Small intestine (tissue), 7 donors: ENCODE measurements around the gene FAM20C. TPM values are rescaled to one million over a fixed set of nuclear protein-coding genes. Genes with fewer than 3 reads are reported as not detected.

Experiments
- DNase-seq, 2 donors: peaks; one replicate each; pipeline versions ENCODE4 v3.0.0 to v3.0.0-alpha.2; 2013
- FAIRE-seq: peaks from 2 replicates; lab custom pipeline; 2012; peaks lifted over from hg19 to GRCh38; lab: Jason Lieb, UNC
- H3K27ac ChIP-seq, 3 donors: one replicate each; pipeline ENCODE4 v1.5.1; 2013; ENCODE audit warnings: low read length in 2 of 3, mild to moderate bottlenecking in 2 of 3, control low read depth in 1 of 3, inconsistent platforms in 1 of 3, low read depth in 1 of 3, moderate library complexity in 1 of 3
- H3K27me3 ChIP-seq, 3 donors: one replicate each; pipeline ENCODE4 v1.6.1; 2013; ENCODE audit warnings: low read length in 3 of 3, inconsistent platforms in 1 of 3; ENCODE audit not compliant: control insufficient read depth in 3 of 3, insufficient read depth in 3 of 3
- H3K36me3 ChIP-seq, 3 donors: one replicate each; pipeline ENCODE4 v1.6.1; 2013; ENCODE audit warnings: low read length in 3 of 3, inconsistent platforms in 1 of 3, low read depth in 1 of 3, mild to moderate bottlenecking in 1 of 3, moderate library complexity in 1 of 3; ENCODE audit not compliant: control insufficient read depth in 3 of 3, insufficient read depth in 2 of 3
- H3K4me1 ChIP-seq, 3 donors: one replicate each; pipeline ENCODE4 v1.6.1; 2013; ENCODE audit warnings: low read length in 2 of 3, inconsistent platforms in 1 of 3, low read depth in 1 of 3, mild to moderate bottlenecking in 1 of 3, moderate library complexity in 1 of 3; ENCODE audit not compliant: control insufficient read depth in 3 of 3, insufficient read depth in 2 of 3
- H3K4me3 ChIP-seq, 3 donors: one replicate each; pipeline ENCODE4 v1.5.1; 2013; ENCODE audit warnings: low read length in 3 of 3, control low read depth in 1 of 3, inconsistent platforms in 1 of 3, low read depth in 1 of 3, mild to moderate bottlenecking in 1 of 3, moderate library complexity in 1 of 3
- H3K9me3 ChIP-seq, 2 donors: one replicate each; pipeline ENCODE4 v1.6.1; 2013; ENCODE audit warnings: low read depth in 1 of 2, low read length in 1 of 2; ENCODE audit not compliant: control insufficient read depth in 2 of 2, insufficient read depth in 1 of 2
- WGBS, 3 donors: extraction: QIAGEN DNeasy Blood & Tissue Kit; methylation state at CpG; one replicate each; pipeline ENCODE4 v1.1.7; 2013; 5-methylcytosine and 5-hydroxymethylcytosine counted together
- polyA plus RNA-seq, 4 donors: library from polyadenylated mRNA; stranded (reverse) in 3 of 4; unstranded in 1 of 4; fragments of 200-250 nt in 3 of 4; fragments of 120-200 nt in 1 of 4; gene quantifications; one replicate each; pipeline versions ENCODE4 v1.2.1 to v1.2.3, GENCODE V29; 2013
- donor health status: healthy with polysubstance abuse.
- donor health status: control.
- donor health status: control.
- donor health status: Bipolar disorder and iron deficiency.
- donor health status: healthy.

The FAM20C gene
- polyA plus RNA-seq, 4 donors = 19.7 to 69.4 (median 32.1) TPM

DNA sequence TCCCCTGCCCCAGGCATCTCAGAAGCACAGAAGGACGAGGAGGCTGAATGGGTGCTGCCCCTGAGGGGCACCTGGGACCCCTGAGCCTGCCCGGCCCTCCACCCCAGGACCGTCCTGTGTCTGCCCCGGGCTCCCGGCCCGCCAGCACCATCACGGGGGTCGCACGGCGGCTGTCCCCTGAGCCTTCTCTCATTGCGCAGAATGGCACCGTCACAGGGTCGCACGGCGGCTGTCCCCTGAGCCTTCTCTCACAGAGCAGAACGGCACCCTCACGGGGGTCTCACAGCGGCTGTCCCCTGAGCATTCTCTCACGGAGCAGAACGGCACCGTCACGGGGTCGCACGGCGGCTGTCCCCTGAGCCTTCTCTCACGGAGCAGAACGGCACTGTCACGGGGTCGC is 31.5 kb downstream of the FAM20C start:
- Histone ChIP-seq H3K27ac (no peak overlapping the region), H3K27me3 (no peaks in the 10 kb centered on the region), H3K4me1 (peaks cover 0 to 12% (median 2%) of the 10 kb centered on the region in 3 donors), H3K9me3 (no peaks in the 10 kb centered on the region), H3K4me3 (no peak overlapping the region), H3K36me3 (peaks cover 0 to 62% (median 2%) of the 10 kb centered on the region in 3 donors)
- 88 to 89% (median 88%) methylated on average over 27 to 29 of the region's 29 CpGs for WGBS, 3 donors
- FAIRE-seq = no peak
- DNase-seq = no peak

GRCh38 chr7:226281-226895 is 34.0 kb downstream of the FAM20C start:
- no peak overlapping the region for H3K27ac ChIP-seq
- FAIRE-seq (no peak), DNase-seq (no peak)
- WGBS, 3 donors = 81 to 84% (median 82%) methylated on average over 20 to 23 of the region's 23 CpGs
- H3K4me3 ChIP-seq = no peak overlapping the region
- H3K4me1 ChIP-seq = peaks cover 0 to 2% (median 0%) of the 10 kb centered on the region in 3 donors
- no peaks in the 10 kb centered on the region for H3K27me3 ChIP-seq
- H3K9me3 ChIP-seq = no peaks in the 10 kb centered on the region
- peaks cover 0 to 67% (median 2%) of the 10 kb centered on the region in 3 donors for H3K36me3 ChIP-seq

- no peaks in the 10 kb centered on the region for H3K27me3 ChIP-seq
- H3K4me1 ChIP-seq = peaks cover 0 to 5% (median 2%) of the 10 kb centered on the region in 3 donors
- peak overlapping the region in 1 of 3 donors; percentile 81 for H3K27ac ChIP-seq
- H3K36me3 ChIP-seq = peaks cover 0 to 76% (median 2%) of the 10 kb centered on the region in 3 donors
- no peak for DNase-seq
- 90 to 94% (median 93%) methylated on average over 16 of the region's 16 CpGs for WGBS, 3 donors
- no peak overlapping the region for H3K4me3 ChIP-seq
- H3K9me3 ChIP-seq = no peaks in the 10 kb centered on the region
- no peak for FAIRE-seq
These were observed 35.6 kb downstream of the FAM20C start for GRCh38 chr7:227926-228325.

DNA sequence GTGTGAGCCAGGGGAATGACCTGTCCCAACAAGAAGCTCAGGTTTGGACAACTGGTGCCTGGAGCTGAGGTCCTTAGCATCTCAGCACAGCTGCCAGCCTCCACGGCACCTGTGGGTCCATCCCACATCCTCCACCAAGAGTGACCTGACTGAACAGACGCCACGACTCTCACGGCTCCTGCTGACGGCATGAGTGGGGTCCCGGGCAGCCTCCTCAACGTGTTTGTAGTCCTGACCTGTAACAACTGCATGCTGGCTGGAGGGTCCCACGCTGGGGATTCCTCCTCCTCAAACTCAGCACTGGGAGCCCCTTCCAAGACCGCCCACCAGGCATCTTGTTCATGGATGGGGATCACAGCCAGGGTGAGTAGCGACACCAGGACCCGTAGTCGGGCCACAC is 36.2 kb downstream of the FAM20C start:
- 73 to 86% (median 85%) methylated on average over 12 of the region's 12 CpGs for WGBS, 3 donors
- no peak for DNase-seq

GRCh38 chr7:229184-229964 is 37.0 kb downstream of the FAM20C start:
- Histone ChIP-seq H3K36me3 (peaks cover 0 to 79% (median 2%) of the 10 kb centered on the region in 3 donors), H3K4me3 (no peak overlapping the region), H3K27me3 (no peaks in the 10 kb centered on the region), H3K4me1 (peaks cover 0 to 16% (median 5%) of the 10 kb centered on the region in 3 donors), H3K27ac (peak overlapping the region in 1 of 3 donors; percentile 81), H3K9me3 (no peaks in the 10 kb centered on the region)
- FAIRE-seq (no peak), DNase-seq (peak in 1 of 2 donors; percentile 39)
- WGBS, 3 donors = 72 to 90% (median 86%) methylated on average over 29 of the region's 29 CpGs

More for the DNA sequence above, 36.2 kb downstream of the FAM20C start:
- H3K4me3 ChIP-seq = no peak overlapping the region
- no peaks in the 10 kb centered on the region for H3K9me3 ChIP-seq
- no peak for FAIRE-seq
- H3K36me3 ChIP-seq = peaks cover 0 to 76% (median 2%) of the 10 kb centered on the region in 3 donors
- peak overlapping the region in 1 of 3 donors; percentile 81 for H3K27ac ChIP-seq
- no peaks in the 10 kb centered on the region for H3K27me3 ChIP-seq
- H3K4me1 ChIP-seq = peaks cover 0 to 9% (median 5%) of the 10 kb centered on the region in 3 donors

DNA sequence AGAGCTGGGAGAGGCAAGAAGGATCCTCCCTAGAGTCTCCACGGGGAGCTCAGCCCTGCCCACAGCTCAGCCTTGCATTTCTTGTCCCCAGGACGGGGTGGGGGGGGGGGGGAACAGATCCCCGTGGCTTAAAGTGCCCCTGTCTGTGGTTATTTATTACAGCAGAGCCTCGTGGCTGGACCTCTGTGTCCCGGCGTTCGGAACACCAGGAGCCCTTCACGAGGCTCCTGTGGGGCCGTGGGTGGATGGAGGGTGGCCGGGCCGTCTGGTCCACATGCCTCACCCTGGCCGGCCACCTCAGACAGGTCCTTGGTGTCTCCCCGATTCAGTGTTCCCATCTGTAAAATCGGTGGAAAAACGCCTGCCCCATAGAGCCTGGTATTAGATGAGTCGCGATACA is 37.9 kb downstream of the FAM20C start:
- H3K4me3 ChIP-seq = no peak overlapping the region
- no peaks in the 10 kb centered on the region for H3K27me3 ChIP-seq
- no peak for DNase-seq
- no peak for FAIRE-seq
- peaks cover 0 to 21% (median 5%) of the 10 kb centered on the region in 3 donors for H3K4me1 ChIP-seq
- no peaks in the 10 kb centered on the region for H3K9me3 ChIP-seq
- H3K36me3 ChIP-seq = peaks cover 0 to 86% (median 2%) of the 10 kb centered on the region in 3 donors
- peak overlapping the region in 1 of 3 donors; percentile 76 for H3K27ac ChIP-seq
- 76 to 85% (median 83%) methylated on average over 15 to 17 of the region's 17 CpGs for WGBS, 3 donors

- Histone ChIP-seq H3K4me3 (no peak overlapping the region), H3K4me1 (peaks cover 0 to 21% (median 5%) of the 10 kb centered on the region in 3 donors), H3K27ac (peak overlapping the region in 1 of 3 donors; percentile 28), H3K27me3 (no peaks in the 10 kb centered on the region), H3K36me3 (peaks cover 0 to 90% (median 2%) of the 10 kb centered on the region in 3 donors), H3K9me3 (no peaks in the 10 kb centered on the region)
- FAIRE-seq = no peak
- WGBS, 3 donors = 79 to 92% (median 84%) methylated on average over 33 to 38 of the region's 38 CpGs
- DNase-seq = no peak
These were observed 38.9 kb downstream of the FAM20C start for GRCh38 chr7:231030-231857.

GRCh38 chr7:231858-232246 is 39.5 kb downstream of the FAM20C start:
- FAIRE-seq (no peak), DNase-seq (no peak)
- H3K36me3 ChIP-seq = peaks cover 0 to 90% (median 2%) of the 10 kb centered on the region in 3 donors
- H3K27me3 ChIP-seq = no peaks in the 10 kb centered on the region
- H3K27ac ChIP-seq = peak overlapping the region in 1 of 3 donors; percentile 28
- 84 to 91% (median 85%) methylated on average over 19 to 21 of the region's 21 CpGs for WGBS, 3 donors
- no peaks in the 10 kb centered on the region for H3K9me3 ChIP-seq
- peaks cover 0 to 21% (median 5%) of the 10 kb centered on the region in 3 donors for H3K4me1 ChIP-seq
- H3K4me3 ChIP-seq = no peak overlapping the region
